Measurements from ENCODE around the gene RPS6KA2. TPM values are rescaled to one million over a fixed set of nuclear protein-coding genes. Genes with fewer than 3 reads are reported as not detected.

The RPS6KA2 gene
- total RNA-seq, 1 experiment from 2014 or later = 4.1 TPM

- POLR2A ChIA-PET = no interaction called here
- Histone ChIP-seq H3K9me3 (ENCODE audit: control insufficient read depth, insufficient read depth, low read depth, low read length) (no peaks in the 10 kb centered on the region), H3K27ac (ENCODE audit: low read length) (no peak overlapping the region), H3K4me3 (ENCODE audit: low read depth in 2 of 2, low read length in 2 of 2) (no peak overlapping the region), H3K27me3 (ENCODE audit: control insufficient read depth, insufficient read depth, low read length) (no peaks in the 10 kb centered on the region; the same call in 1 of the 2 replicates), H3K4me1 (ENCODE audit: control insufficient read depth, insufficient read depth, low read length) (no peaks in the 10 kb centered on the region), H3K36me3 (ENCODE audit: control insufficient read depth, insufficient read depth, low read length) (no peaks in the 10 kb centered on the region)
- CTCF ChIA-PET = no interaction called here
- TF ChIP-seq TCF7L2 (IDR thresholded peaks at IDR 0.05; ENCODE audit: low read depth, low read length) (no peak), CTCF (IDR thresholded peaks at IDR 0.05) (no peak), SIN3A (IDR thresholded peaks at IDR 0.05; ENCODE audit: borderline replicate concordance, insufficient read depth, low read depth, low read length) (no peak), POLR2AphosphoS5 (IDR thresholded peaks at IDR 0.05; ENCODE audit: low read depth, low read length) (no peak), REST (IDR thresholded peaks at IDR 0.05; ENCODE audit: insufficient read depth in 1 of 2, low read depth in 2 of 2, low read length in 1 of 2) (no peak)
- DNase-seq (ENCODE audit: low read depth, low spot score) (no peak), ATAC-seq (no peak)
- BruUV-seq (replicated peaks) = no TSS peak
- intact Hi-C loops (cut with micrococcal nuclease; ENCODE audit: unreplicated experiment) = no loop called here
- in situ Hi-C loops (cut with HindIII; ENCODE audit: low pct_unique_long_range_greater_than_20kb, low sequenced_read_pairs) = no loop called here
These were observed 30.1 kb downstream of the RPS6KA2 start for GRCh38 chr6:166596776-166597507.

- H3K27me3 ChIP-seq (ENCODE audit: control insufficient read depth, insufficient read depth, low read length) = no peaks in the 10 kb centered on the region; the same call in 1 of the 2 replicates
- ChIA-PET CTCF (no interaction called here), POLR2A (no interaction called here)
- H3K9me3 ChIP-seq (ENCODE audit: control insufficient read depth, insufficient read depth, low read depth, low read length) = no peaks in the 10 kb centered on the region
- no peak overlapping the region for H3K27ac ChIP-seq (ENCODE audit: low read length)
- no peaks in the 10 kb centered on the region for H3K36me3 ChIP-seq (ENCODE audit: control insufficient read depth, insufficient read depth, low read length)
- BruUV-seq (replicated peaks) = no TSS peak
- TF ChIP-seq TCF7L2 (IDR thresholded peaks at IDR 0.05; ENCODE audit: low read depth, low read length) (no peak), POLR2AphosphoS5 (IDR thresholded peaks at IDR 0.05; ENCODE audit: low read depth, low read length) (no peak), CTCF (IDR thresholded peaks at IDR 0.05) (no peak), SIN3A (IDR thresholded peaks at IDR 0.05; ENCODE audit: borderline replicate concordance, insufficient read depth, low read depth, low read length) (no peak)
- H3K4me1 ChIP-seq (ENCODE audit: control insufficient read depth, insufficient read depth, low read length) = no peaks in the 10 kb centered on the region
- H3K4me3 ChIP-seq (ENCODE audit: low read depth in 2 of 2, low read length in 2 of 2) = no peak overlapping the region
- no peak for ATAC-seq
- DNase-seq (ENCODE audit: low read depth, low spot score) = no peak
- in situ Hi-C loops (cut with HindIII; ENCODE audit: low pct_unique_long_range_greater_than_20kb, low sequenced_read_pairs) = no loop called here
- intact Hi-C loops (cut with micrococcal nuclease; ENCODE audit: unreplicated experiment) = no loop called here
These were observed 31.1 kb downstream of the RPS6KA2 start for GRCh38 chr6:166595949-166596348.

Data from Panc1 (cell line).